Mammary epithelial cell (primary cell): ENCODE results near the gene SYNDIG1.

Source experiments
- EZH2 ChIP-seq: IDR thresholded peaks from 2 replicates; pipeline ENCODE4 v1.6.1; 2012; ENCODE audit warnings: low read length, inconsistent platforms, borderline replicate concordance
- TF ChIP-seq, protein P1 (sequence below), 2 donors: IDR thresholded peaks in 1 of 2; conservative IDR thresholded peaks in 1 of 2; 2 replicates each; pipeline ENCODE4 v1.5.1; 2011 to 2012; ENCODE audit warnings: inconsistent platforms in 2 of 2, low read length in 2 of 2, mild to moderate bottlenecking in 2 of 2, control low read depth in 1 of 2, low read depth in 1 of 2; ENCODE audit not compliant: insufficient read depth in 1 of 2; ENCODE audit errors: extremely low read depth in 1 of 2

- TF ChIP-seq, protein P1, sequence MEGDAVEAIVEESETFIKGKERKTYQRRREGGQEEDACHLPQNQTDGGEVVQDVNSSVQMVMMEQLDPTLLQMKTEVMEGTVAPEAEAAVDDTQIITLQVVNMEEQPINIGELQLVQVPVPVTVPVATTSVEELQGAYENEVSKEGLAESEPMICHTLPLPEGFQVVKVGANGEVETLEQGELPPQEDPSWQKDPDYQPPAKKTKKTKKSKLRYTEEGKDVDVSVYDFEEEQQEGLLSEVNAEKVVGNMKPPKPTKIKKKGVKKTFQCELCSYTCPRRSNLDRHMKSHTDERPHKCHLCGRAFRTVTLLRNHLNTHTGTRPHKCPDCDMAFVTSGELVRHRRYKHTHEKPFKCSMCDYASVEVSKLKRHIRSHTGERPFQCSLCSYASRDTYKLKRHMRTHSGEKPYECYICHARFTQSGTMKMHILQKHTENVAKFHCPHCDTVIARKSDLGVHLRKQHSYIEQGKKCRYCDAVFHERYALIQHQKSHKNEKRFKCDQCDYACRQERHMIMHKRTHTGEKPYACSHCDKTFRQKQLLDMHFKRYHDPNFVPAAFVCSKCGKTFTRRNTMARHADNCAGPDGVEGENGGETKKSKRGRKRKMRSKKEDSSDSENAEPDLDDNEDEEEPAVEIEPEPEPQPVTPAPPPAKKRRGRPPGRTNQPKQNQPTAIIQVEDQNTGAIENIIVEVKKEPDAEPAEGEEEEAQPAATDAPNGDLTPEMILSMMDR (conservative IDR thresholded peaks at IDR 0.05 in 1 of 2, IDR thresholded peaks at IDR 0.05 in 1 of 2; ENCODE audit: extremely low read depth in 1 of 2, insufficient read depth in 1 of 2, low read depth in 1 of 2, low read length in 2 of 2), result no peak
- TF ChIP-seq EZH2, result no peak
Measured at GRCh38 chr20:24637087-24637486, 167.7 kb downstream of the SYNDIG1 start.
